ENCODE data around the gene TENM4. TPM values are rescaled to one million over a fixed set of nuclear protein-coding genes. Genes with fewer than 3 reads are reported as not detected.

The TENM4 gene
- total RNA-seq, 4 donors from 2014 or later: 0.88 to 61.5 (median 4.0) TPM

GRCh38 chr11:78927511-78927910 lies 513.3 kb downstream of the TENM4 start:
- Histone ChIP-seq H3K4me1 (no peaks in the 10 kb centered on the region), H3K27me3 (no peaks in the 10 kb centered on the region), H3K9me3 (no peaks in the 10 kb centered on the region), H3K36me3 (no peaks in the 10 kb centered on the region), H3K4me3 (no peak overlapping the region), H3K27ac (no peak overlapping the region)
- intact Hi-C loops (cut with DNase I; ENCODE audit: low total_unique reads): no loop called here
- no peak for DNase-seq
- TF ChIP-seq, protein P1, sequence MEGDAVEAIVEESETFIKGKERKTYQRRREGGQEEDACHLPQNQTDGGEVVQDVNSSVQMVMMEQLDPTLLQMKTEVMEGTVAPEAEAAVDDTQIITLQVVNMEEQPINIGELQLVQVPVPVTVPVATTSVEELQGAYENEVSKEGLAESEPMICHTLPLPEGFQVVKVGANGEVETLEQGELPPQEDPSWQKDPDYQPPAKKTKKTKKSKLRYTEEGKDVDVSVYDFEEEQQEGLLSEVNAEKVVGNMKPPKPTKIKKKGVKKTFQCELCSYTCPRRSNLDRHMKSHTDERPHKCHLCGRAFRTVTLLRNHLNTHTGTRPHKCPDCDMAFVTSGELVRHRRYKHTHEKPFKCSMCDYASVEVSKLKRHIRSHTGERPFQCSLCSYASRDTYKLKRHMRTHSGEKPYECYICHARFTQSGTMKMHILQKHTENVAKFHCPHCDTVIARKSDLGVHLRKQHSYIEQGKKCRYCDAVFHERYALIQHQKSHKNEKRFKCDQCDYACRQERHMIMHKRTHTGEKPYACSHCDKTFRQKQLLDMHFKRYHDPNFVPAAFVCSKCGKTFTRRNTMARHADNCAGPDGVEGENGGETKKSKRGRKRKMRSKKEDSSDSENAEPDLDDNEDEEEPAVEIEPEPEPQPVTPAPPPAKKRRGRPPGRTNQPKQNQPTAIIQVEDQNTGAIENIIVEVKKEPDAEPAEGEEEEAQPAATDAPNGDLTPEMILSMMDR (IDR thresholded peaks at IDR 0.05): no peak
- TF ChIP-seq POLR2A (IDR thresholded peaks at IDR 0.05): no peak

DNA sequence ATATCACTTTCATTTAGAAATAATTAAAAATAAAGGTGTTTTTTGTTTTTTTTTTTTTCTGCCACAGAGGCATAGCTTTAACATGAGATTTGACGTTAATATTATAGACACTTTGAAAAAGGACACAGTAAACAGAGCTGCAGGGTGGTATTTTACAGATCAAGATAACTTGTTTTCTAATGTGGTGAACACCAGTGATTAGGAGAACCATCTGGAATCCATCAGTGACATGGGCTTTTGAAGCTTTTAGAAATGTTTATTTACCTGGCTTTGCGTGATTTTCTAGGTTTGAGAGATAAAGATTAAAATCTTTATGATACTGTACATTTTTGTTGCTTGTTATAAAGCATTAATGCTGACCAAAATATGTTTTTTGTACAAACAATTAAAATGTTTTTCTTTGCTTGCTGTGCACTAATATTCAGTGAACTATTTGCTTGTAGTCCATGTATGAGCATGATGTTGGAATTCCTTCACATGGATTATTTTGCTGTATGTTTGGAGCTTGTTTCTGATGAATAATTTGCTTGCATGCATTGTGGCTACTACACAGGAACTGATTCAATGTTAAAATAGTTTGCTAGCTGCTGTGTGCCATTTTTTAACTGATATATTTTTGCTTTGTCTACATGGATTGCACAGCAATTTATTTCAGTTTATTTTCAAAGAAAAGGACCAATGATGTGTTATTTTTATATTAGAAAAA lies 514.0 kb downstream of the TENM4 start:
- Histone ChIP-seq H3K9me3 (no peaks in the 10 kb centered on the region), H3K27ac (no peak overlapping the region), H3K4me1 (no peaks in the 10 kb centered on the region), H3K36me3 (no peaks in the 10 kb centered on the region), H3K27me3 (no peaks in the 10 kb centered on the region), H3K4me3 (no peak overlapping the region)
- intact Hi-C loops (cut with DNase I; ENCODE audit: low total_unique reads): no loop called here
- TF ChIP-seq, protein P1 (IDR thresholded peaks at IDR 0.05): no peak
- TF ChIP-seq POLR2A (IDR thresholded peaks at IDR 0.05): no peak
- no peak for DNase-seq

- intact Hi-C loops (cut with DNase I; ENCODE audit: low total_unique reads): no loop called here
- H3K27ac ChIP-seq: no peak overlapping the region
- H3K9me3 ChIP-seq: no peaks in the 10 kb centered on the region
- no peak overlapping the region for H3K4me3 ChIP-seq
- TF ChIP-seq, protein P1 (IDR thresholded peaks at IDR 0.05): no peak
- TF ChIP-seq POLR2A (IDR thresholded peaks at IDR 0.05): no peak
- H3K4me1 ChIP-seq: no peaks in the 10 kb centered on the region
- no peak for DNase-seq
- H3K27me3 ChIP-seq: no peaks in the 10 kb centered on the region
- no peaks in the 10 kb centered on the region for H3K36me3 ChIP-seq
Observed at GRCh38 chr11:78925387-78925786, 515.4 kb downstream of the TENM4 start.

DNA sequence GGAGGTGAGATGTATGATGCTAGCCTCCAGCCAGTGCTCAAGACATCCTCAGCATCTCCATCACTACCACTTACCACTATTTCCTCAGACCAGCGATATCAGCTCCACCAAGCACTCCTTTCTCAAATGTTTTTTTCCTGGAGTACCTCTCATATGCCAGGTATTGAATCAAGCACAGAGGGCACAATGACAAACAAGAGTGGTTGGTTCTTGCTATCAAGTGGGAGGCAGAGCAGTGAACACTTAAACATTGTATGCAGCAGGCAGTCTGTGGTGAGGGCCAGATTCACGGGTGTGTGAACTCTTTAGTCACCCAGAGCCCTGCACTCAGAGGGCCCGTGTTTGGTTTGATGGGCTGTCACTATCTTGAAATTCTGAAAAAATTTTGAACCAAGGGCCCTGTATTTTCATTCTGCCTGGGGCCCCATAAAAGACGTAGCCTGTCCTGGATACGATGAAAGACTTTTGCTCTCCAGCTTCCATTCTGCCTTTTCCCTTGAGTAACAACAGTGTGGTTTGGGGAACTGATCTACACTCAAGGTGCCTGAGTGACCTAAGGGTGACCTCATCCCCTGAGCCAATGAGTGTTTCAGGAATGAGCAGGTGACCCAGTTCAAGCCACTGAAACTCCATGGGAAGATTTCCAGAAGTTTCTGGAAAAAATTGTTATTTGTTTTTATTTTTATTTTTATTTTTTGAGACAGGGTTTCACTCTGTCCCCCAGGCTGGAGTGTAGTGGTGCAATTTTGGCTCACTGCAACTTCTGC lies 517.8 kb downstream of the TENM4 start:
- intact Hi-C loops (cut with DNase I; ENCODE audit: low total_unique reads): no loop called here
- Histone ChIP-seq H3K4me3 (no peak overlapping the region), H3K4me1 (no peaks in the 10 kb centered on the region), H3K9me3 (no peaks in the 10 kb centered on the region), H3K36me3 (no peaks in the 10 kb centered on the region), H3K27ac (no peak overlapping the region), H3K27me3 (no peaks in the 10 kb centered on the region)
- DNase-seq: no peak
- no peak for TF ChIP-seq POLR2A (IDR thresholded peaks at IDR 0.05)
- TF ChIP-seq, protein P1 (IDR thresholded peaks at IDR 0.05): no peak

- DNase-seq: no peak
- intact Hi-C loops (cut with DNase I; ENCODE audit: low total_unique reads): no loop called here
- Histone ChIP-seq H3K9me3 (no peaks in the 10 kb centered on the region), H3K4me1 (no peaks in the 10 kb centered on the region), H3K4me3 (no peak overlapping the region), H3K27ac (no peak overlapping the region), H3K36me3 (no peaks in the 10 kb centered on the region), H3K27me3 (no peaks in the 10 kb centered on the region)
- TF ChIP-seq, protein P1 (IDR thresholded peaks at IDR 0.05): no peak
- no peak for TF ChIP-seq POLR2A (IDR thresholded peaks at IDR 0.05)
Observed at GRCh38 chr11:78921509-78921908, 519.3 kb downstream of the TENM4 start.

Measured in uterus (tissue), 4 donors.